H54 (cell line): ENCODE measurements around the gene EIF4EBP2.
A peak's percentile ranks its signal among the peaks of the same experiment; 100 is the strongest.

Source experiments
- DNase-seq: peaks from one replicate; pipeline ENCODE4 v3.0.0; 2011; ENCODE audit warnings: low spot score, mixed read lengths; ENCODE audit not compliant: insufficient read length
- FAIRE-seq: peaks from 3 replicates; lab custom pipeline; 2011; peaks lifted over from hg19 to GRCh38; lab: Jason Lieb, UNC
- POLR2A ChIP-seq: IDR thresholded peaks from 2 replicates; pipeline ENCODE4 v1.6.1; 2011; ENCODE audit warnings: low read depth, mild to moderate bottlenecking, low read length

The EIF4EBP2 gene, protein sequence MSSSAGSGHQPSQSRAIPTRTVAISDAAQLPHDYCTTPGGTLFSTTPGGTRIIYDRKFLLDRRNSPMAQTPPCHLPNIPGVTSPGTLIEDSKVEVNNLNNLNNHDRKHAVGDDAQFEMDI

DNA sequence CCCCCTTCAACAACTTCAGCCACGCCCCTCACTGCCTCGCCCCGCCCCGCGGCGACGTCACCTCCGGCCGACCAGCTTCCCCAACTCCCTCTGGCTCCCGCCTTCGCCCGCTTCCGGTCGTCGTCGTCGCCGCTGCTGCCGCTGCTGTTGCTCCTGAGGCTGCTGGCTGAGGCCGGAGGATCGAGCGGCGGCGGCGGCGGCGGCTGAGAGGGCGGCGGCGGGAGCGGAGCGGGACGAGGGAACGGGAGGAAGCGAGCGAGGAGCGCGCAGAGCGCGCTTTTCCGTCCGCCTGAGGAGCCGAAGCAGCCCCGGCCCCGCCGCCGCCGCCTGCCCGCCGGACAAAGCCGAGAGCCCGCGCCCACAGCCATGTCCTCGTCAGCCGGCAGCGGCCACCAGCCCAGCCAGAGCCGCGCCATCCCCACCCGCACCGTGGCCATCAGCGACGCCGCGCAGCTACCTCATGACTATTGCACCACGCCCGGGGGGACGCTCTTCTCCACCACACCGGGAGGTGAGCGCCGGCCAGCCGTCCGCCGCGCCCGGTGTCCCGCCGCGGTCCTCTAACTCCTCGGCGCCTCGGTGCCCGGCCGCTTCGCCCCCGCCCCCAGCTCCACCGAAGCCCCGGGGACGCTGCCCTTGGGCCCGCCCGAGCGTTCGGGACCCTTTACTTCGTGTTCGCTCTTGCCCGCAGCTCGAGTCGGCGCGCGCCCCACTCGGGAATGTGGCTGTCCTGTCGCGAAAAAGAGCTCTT is at the start of gene EIF4EBP2:
TSS of gene EIF4EBP2 (plus strand) at position 110 of the 751 bp plus-strand sequence. CDS start at position 367, 257 bp downstream.
- DNase-seq (peak; percentile 97), FAIRE-seq (peak; percentile 89)
- peak; percentile 94 for TF ChIP-seq POLR2A

- no peak for FAIRE-seq
- no peak for TF ChIP-seq POLR2A
- no peak for DNase-seq
These were observed 49.4 kb upstream of the EIF4EBP2 start for GRCh38 chr10:70354556-70354955.

GRCh38 chr10:70355051-70356021 is 48.6 kb upstream of the EIF4EBP2 start:
- FAIRE-seq: no peak
- TF ChIP-seq POLR2A: no peak
- no peak for DNase-seq

GRCh38 chr10:70357565-70357964 is 46.4 kb upstream of the EIF4EBP2 start:
- FAIRE-seq: no peak
- TF ChIP-seq POLR2A: no peak
- no peak for DNase-seq

GRCh38 chr10:70358446-70358845 is 45.5 kb upstream of the EIF4EBP2 start:
- FAIRE-seq: no peak
- no peak for DNase-seq
- no peak for TF ChIP-seq POLR2A

- TF ChIP-seq POLR2A: no peak
- FAIRE-seq (no peak), DNase-seq (no peak)
These were observed 44.9 kb upstream of the EIF4EBP2 start for GRCh38 chr10:70359017-70359550.

- FAIRE-seq: no peak
- TF ChIP-seq POLR2A: no peak
- DNase-seq: no peak
These were observed 43.7 kb upstream of the EIF4EBP2 start for GRCh38 chr10:70360215-70360614.

- FAIRE-seq: no peak
- no peak for DNase-seq
- no peak for TF ChIP-seq POLR2A
These were observed 41.6 kb upstream of the EIF4EBP2 start for GRCh38 chr10:70362328-70362727.

GRCh38 chr10:70363292-70363691 is 40.7 kb upstream of the EIF4EBP2 start:
- no peak for FAIRE-seq
- no peak for TF ChIP-seq POLR2A

DNA sequence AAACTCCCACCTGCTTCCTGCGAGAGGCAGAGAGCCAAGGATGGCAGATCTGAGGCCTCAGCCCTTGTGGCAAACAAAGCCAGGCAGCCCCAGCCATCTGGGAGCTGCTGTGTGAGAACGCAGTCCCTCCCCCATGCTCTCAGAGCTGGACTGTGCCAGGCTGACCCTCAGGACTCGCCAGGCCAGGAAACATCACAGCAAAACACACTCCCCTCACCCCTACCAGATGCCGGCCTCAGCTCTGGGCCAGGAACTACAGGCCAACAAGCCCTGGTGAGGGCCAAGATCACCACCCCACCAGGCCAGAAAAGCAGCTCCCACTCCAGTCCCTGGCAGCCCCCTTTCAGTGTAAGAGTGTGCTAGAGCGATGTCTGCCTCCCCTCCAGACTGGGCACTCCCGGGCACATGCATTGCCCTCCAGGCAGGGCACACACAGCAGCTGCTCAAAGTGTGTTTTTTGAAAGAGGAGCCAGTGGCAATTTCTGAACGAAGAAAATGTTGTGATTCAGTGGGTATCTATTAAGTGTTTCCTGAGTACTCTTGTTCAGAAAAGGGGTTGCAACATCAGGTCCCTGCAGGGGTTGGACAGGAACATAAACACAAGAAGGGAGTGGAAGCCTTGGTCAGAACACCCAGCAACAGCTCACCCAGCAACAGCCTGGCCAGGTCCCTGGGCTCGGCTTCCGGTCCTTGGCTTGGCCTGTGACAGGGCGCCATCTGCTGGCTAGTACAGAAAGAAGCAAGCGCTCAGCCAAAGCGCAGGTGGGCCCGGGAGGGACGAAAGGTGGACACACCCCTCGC is 39.8 kb upstream of the EIF4EBP2 start:
- peak; percentile 91 for FAIRE-seq
- peak; percentile 91 for DNase-seq
- no peak for TF ChIP-seq POLR2A

More at GRCh38 chr10:70363292-70363691, 40.7 kb upstream of the EIF4EBP2 start:
- no peak for DNase-seq

- FAIRE-seq: no peak
- TF ChIP-seq POLR2A: no peak
These were observed 39.2 kb upstream of the EIF4EBP2 start for GRCh38 chr10:70364772-70365091.

DNA sequence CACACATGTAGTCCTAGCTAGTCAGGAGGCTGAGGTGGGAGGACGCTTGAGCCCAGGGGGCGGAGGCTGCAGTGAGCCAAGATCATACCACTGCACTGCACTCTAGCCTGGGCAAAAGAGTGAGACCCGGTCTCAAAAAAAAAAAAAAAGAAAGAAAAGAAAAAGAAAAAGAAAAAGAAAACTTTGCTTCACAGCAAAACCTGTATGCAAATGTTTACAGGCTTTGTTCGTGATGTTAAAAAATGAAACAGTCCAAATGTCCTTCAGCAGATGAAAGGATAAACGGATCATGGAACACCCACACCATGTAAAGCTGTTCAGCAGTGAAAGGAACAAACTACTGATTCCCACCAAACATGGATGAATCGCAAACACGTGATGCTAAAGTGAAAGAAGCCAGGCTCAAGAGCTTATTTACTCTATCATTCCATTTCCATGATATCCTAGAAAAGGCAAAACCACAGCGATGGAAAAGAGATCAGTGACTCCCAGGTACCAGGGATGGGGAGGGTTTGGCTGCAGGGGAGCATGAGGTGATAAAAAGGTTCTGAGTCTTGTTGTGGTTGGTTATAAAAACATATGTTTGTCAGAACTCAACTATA is 36.6 kb upstream of the EIF4EBP2 start:
- FAIRE-seq: peak; percentile 27
- TF ChIP-seq POLR2A: no peak
- no peak for DNase-seq

More at GRCh38 chr10:70364772-70365091, 39.2 kb upstream of the EIF4EBP2 start:
- no peak for DNase-seq
